ENCODE measurements around the gene RALGDS.

Gene RALGDS

DNA sequence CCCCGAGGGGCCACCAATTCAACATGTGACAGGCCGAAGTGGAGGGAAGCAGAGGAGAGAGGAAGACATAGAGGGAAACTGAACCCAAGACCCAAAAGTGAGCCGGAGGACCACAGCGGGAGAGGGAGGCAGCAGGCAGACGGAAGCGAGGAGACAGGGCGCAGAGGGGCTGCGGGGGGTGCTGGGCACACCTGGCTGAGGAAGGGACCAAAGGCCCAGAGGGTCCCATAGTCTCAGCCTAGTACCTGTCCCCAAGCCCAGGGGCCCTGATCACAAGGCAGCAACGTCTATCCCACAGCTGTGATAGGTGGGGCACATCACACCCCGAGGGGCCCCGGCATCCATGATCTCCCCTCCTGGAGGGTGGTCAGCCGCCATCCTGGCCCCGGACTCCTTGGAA, 7.1 kb upstream of the RALGDS start:
- H3K4me3 ChIP-seq (ENCODE audit: low read depth, low read length) = no peak overlapping the region
- H3K9me3 ChIP-seq (ENCODE audit: control insufficient read depth, insufficient read depth, low read depth, low read length) = no peaks in the 10 kb centered on the region
- POLR2A ChIA-PET = no interaction called here
- 0 out of 2 replicates have a peak, but pooled peaks have one; percentile 13 for TF ChIP-seq GLIS2 (tag by site-specific recombination; IDR thresholded peaks at IDR 0.05)
- no peak for TF ChIP-seq ZBTB17 (tag by site-specific recombination; IDR thresholded peaks at IDR 0.05)
- 0 out of 2 replicates have a peak, but pooled peaks cover 4% of the 10 kb centered on the region for H3K4me1 ChIP-seq (ENCODE audit: control insufficient read depth, insufficient read depth, low read length)
- H3K27ac ChIP-seq (ENCODE audit: extremely low read depth, low read depth, low read length) = no peak overlapping the region
- H3K36me3 ChIP-seq (ENCODE audit: control insufficient read depth in 2 of 2, insufficient read depth in 1 of 2, low read length in 2 of 2) = no peaks in the 10 kb centered on the region
- CTCF ChIA-PET = interaction anchor here (0.5 to 3.1 kb wide), 4 partner anchors 14 to 283 kb away, joined by 3 to 16 read pairs (median 3); no protein-coding TSS in a partner anchor

- Histone ChIP-seq H3K4me1 (ENCODE audit: control insufficient read depth, insufficient read depth, low read length) (0 out of 2 replicates have a peak, but pooled peaks cover 4% of the 10 kb centered on the region), H3K36me3 (ENCODE audit: control insufficient read depth in 2 of 2, insufficient read depth in 1 of 2, low read length in 2 of 2) (no peaks in the 10 kb centered on the region), H3K4me3 (ENCODE audit: low read depth, low read length) (no peak overlapping the region), H3K9me3 (ENCODE audit: control insufficient read depth, insufficient read depth, low read depth, low read length) (no peaks in the 10 kb centered on the region), H3K27ac (ENCODE audit: extremely low read depth, low read depth, low read length) (no peak overlapping the region)
- TF ChIP-seq KLF1 (tag by site-specific recombination; IDR thresholded peaks at IDR 0.05) = peak; percentile 75
- TF ChIP-seq ZNF488 (tag by site-specific recombination; IDR thresholded peaks at IDR 0.05) = no peak
- TF ChIP-seq ZNF239 (tag by site-specific recombination; IDR thresholded peaks at IDR 0.05) = no peak
- TF ChIP-seq ZIC2 (tag by site-specific recombination; IDR thresholded peaks at IDR 0.05) = peak; percentile 51
- TF ChIP-seq ZNF600 (tag by site-specific recombination; IDR thresholded peaks at IDR 0.05) = 0 out of 2 replicates have a peak, but pooled peaks have one; percentile 30
- TF ChIP-seq KLF17 (tag by site-specific recombination; IDR thresholded peaks at IDR 0.05) = 0 out of 2 replicates have a peak, but pooled peaks have one; percentile 33
- no peak for TF ChIP-seq GFI1B (tag by site-specific recombination; IDR thresholded peaks at IDR 0.05)
- TF ChIP-seq GLIS1 (tag by site-specific recombination; IDR thresholded peaks at IDR 0.05) = peak; percentile 30; the same call in 1 of the 2 replicates
- peak; percentile 8; the same call in 1 of the 2 replicates for TF ChIP-seq GLIS2 (tag by site-specific recombination; IDR thresholded peaks at IDR 0.05)
- TF ChIP-seq ZNF302 (tag by site-specific recombination; IDR thresholded peaks at IDR 0.05; ENCODE audit: low read depth) = no peak
- TF ChIP-seq SP2 (tag by site-specific recombination; IDR thresholded peaks at IDR 0.05) = peak; percentile 29; the same call in 1 of the 2 replicates
- TF ChIP-seq ZNF426 (tag by site-specific recombination; IDR thresholded peaks at IDR 0.05) = no peak
- CTCF ChIA-PET = interaction anchor here (0.5 to 3.1 kb wide), 2 partner anchors 16 to 284 kb away, joined by 3 to 16 read pairs; no protein-coding TSS in a partner anchor
- POLR2A ChIA-PET = no interaction called here
These were observed 6.4 kb upstream of the RALGDS start for GRCh38 chr9:133127340-133127981.

GRCh38 chr9:133126697-133127339, 5.8 kb upstream of the RALGDS start:
- H3K4me3 ChIP-seq (ENCODE audit: low read depth, low read length) = no peak overlapping the region
- H3K27ac ChIP-seq (ENCODE audit: extremely low read depth, low read depth, low read length) = no peak overlapping the region
- POLR2A ChIA-PET = no interaction called here
- no peaks in the 10 kb centered on the region for H3K9me3 ChIP-seq (ENCODE audit: control insufficient read depth, insufficient read depth, low read depth, low read length)
- CTCF ChIA-PET = interaction anchor here (0.6 to 3.1 kb wide), 3 partner anchors 17 to 59 kb away, joined by 3 to 16 read pairs (median 3); no protein-coding TSS in a partner anchor
- H3K4me1 ChIP-seq (ENCODE audit: control insufficient read depth, insufficient read depth, low read length) = 0 out of 2 replicates have a peak, but pooled peaks cover 4% of the 10 kb centered on the region
- TF ChIP-seq, protein P1, sequence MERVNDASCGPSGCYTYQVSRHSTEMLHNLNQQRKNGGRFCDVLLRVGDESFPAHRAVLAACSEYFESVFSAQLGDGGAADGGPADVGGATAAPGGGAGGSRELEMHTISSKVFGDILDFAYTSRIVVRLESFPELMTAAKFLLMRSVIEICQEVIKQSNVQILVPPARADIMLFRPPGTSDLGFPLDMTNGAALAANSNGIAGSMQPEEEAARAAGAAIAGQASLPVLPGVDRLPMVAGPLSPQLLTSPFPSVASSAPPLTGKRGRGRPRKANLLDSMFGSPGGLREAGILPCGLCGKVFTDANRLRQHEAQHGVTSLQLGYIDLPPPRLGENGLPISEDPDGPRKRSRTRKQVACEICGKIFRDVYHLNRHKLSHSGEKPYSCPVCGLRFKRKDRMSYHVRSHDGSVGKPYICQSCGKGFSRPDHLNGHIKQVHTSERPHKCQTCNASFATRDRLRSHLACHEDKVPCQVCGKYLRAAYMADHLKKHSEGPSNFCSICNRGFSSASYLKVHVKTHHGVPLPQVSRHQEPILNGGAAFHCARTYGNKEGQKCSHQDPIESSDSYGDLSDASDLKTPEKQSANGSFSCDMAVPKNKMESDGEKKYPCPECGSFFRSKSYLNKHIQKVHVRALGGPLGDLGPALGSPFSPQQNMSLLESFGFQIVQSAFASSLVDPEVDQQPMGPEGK (tag by site-specific recombination; IDR thresholded peaks at IDR 0.05) = 0 out of 2 replicates have a peak, but pooled peaks have one; percentile 7
- no peak for TF ChIP-seq ZNF423 (tag by site-specific recombination; IDR thresholded peaks at IDR 0.05)
- TF ChIP-seq ZIC2 (tag by site-specific recombination; IDR thresholded peaks at IDR 0.05) = 0 out of 2 replicates have a peak, but pooled peaks have one; percentile 4
- peak; percentile 74; the same call in 1 of the 2 replicates for TF ChIP-seq ZBTB48 (tag by site-specific recombination; IDR thresholded peaks at IDR 0.05)
- 0 out of 2 replicates have a peak, but pooled peaks have one; percentile 13 for TF ChIP-seq ZNF335 (tag by site-specific recombination; conservative IDR thresholded peaks at IDR 0.05)
- no peaks in the 10 kb centered on the region for H3K36me3 ChIP-seq (ENCODE audit: control insufficient read depth in 2 of 2, insufficient read depth in 1 of 2, low read length in 2 of 2)
